ENCODE results near the gene MED13L.

DNA sequence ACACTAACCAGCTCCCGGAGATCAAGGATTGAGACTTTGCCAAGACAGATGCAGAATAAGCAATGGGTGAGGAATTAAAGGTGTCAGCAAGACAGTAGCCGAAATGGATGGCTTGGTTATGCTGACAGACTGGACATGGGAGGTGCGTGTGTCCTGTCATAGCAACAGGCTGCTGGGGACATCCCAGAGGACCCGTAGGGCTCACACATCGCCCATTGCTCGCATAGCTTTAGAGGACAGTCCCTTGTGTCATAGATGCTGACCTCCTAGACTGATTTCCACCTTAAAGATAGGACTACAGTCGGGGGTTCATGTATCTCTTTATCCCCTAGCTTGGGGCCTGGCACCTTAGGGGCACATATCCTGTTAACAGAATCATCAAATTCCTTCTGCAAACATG lies 324.5 kb downstream of the MED13L start:
- TF ChIP-seq CTCF (IDR thresholded peaks at IDR 0.05; ENCODE audit: insufficient read depth, low read length, poor library complexity, severe bottlenecking) (no peak), EZH2phosphoT487 (conservative IDR thresholded peaks at IDR 0.05; ENCODE audit: low read length) (no peak)

All from SU-DHL-6 (cell line).